HS-5 (cell line): Measurements from ENCODE around the gene CNTN4.
"Not testable (repeated sequence)": the region's sequence is repeated elsewhere in the genome, so short reads cannot be mapped to it uniquely, and the experiment has no call there.

Source experiments
- DNase-seq: peaks from one replicate; pipeline ENCODE4 v3.0.0-alpha.2; 2012; ENCODE audit warnings: low read depth

CNTN4 gene

GRCh38 chr3:2516762-2517441 is 418.2 kb downstream of the CNTN4 start:
- no peak for DNase-seq

GRCh38 chr3:2517500-2518172 is 419.0 kb downstream of the CNTN4 start:
- no peak for DNase-seq

- no peak for DNase-seq
Observed at GRCh38 chr3:2523281-2523836, 424.7 kb downstream of the CNTN4 start.

GRCh38 chr3:2525968-2526367 is 427.3 kb downstream of the CNTN4 start:
- no peak for DNase-seq

GRCh38 chr3:2526926-2527325 is 428.3 kb downstream of the CNTN4 start:
- no peak for DNase-seq

GRCh38 chr3:2527328-2527727 is 428.7 kb downstream of the CNTN4 start:
- not testable (repeated sequence) for DNase-seq

- not testable (repeated sequence) for DNase-seq
Observed at GRCh38 chr3:2534767-2535166, 436.1 kb downstream of the CNTN4 start.

GRCh38 chr3:2535206-2535605 is 436.5 kb downstream of the CNTN4 start:
- no peak for DNase-seq

- DNase-seq: no peak
Observed at GRCh38 chr3:2536575-2536974, 437.9 kb downstream of the CNTN4 start.

GRCh38 chr3:2540115-2540514 is 441.4 kb downstream of the CNTN4 start:
- no peak for DNase-seq

GRCh38 chr3:2543247-2543646 is 444.6 kb downstream of the CNTN4 start:
- no peak for DNase-seq

GRCh38 chr3:2544212-2544611 is 445.5 kb downstream of the CNTN4 start:
- no peak for DNase-seq

GRCh38 chr3:2544718-2545117 is 446.1 kb downstream of the CNTN4 start:
- DNase-seq: no peak

- no peak for DNase-seq
Observed at GRCh38 chr3:2547049-2547448, 448.4 kb downstream of the CNTN4 start.

GRCh38 chr3:2554656-2555055 is 456.0 kb downstream of the CNTN4 start:
- no peak for DNase-seq

GRCh38 chr3:2558796-2559195 is 460.1 kb downstream of the CNTN4 start:
- DNase-seq: no peak

- no peak for DNase-seq
Observed at GRCh38 chr3:2567451-2567850, 468.8 kb downstream of the CNTN4 start.

- DNase-seq: no peak
Observed at GRCh38 chr3:2568156-2568555, 469.5 kb downstream of the CNTN4 start.

GRCh38 chr3:2568929-2569328 is 470.3 kb downstream of the CNTN4 start:
- no peak for DNase-seq

GRCh38 chr3:2577571-2577970 is 478.9 kb downstream of the CNTN4 start:
- DNase-seq: no peak

- no peak for DNase-seq
Observed at GRCh38 chr3:2578560-2578959, 479.9 kb downstream of the CNTN4 start.

- no peak for DNase-seq
Observed at GRCh38 chr3:2579206-2579605, 480.5 kb downstream of the CNTN4 start.

GRCh38 chr3:2583046-2583445 is 484.4 kb downstream of the CNTN4 start:
- no peak for DNase-seq
